ENCODE results near the gene TMEM247.

TMEM247 gene

GRCh38 chr2:46504221-46504620, 24.9 kb downstream of the TMEM247 start:
- no CpG with 5 or more reads among the region's 2 CpGs for WGBS (ENCODE audit: extremely low coverage, insufficient coverage, low lambda C conversion rate)
- Histone ChIP-seq H3K56ac (ENCODE audit: low read length) (no peak overlapping the region), H3K4me3 (ENCODE audit: low read length) (no peak overlapping the region)

GRCh38 chr2:46504685-46505471, 25.5 kb downstream of the TMEM247 start:
- no peak overlapping the region for H3K9ac ChIP-seq (ENCODE audit: low read length)
- H3K79me2 ChIP-seq (ENCODE audit: control insufficient read depth, insufficient read depth, low read length) = no peaks in the 10 kb centered on the region
- H3K4me2 ChIP-seq (ENCODE audit: low read length) = no peak overlapping the region
- H3K36me3 ChIP-seq (ENCODE audit: control insufficient read depth, insufficient read depth, low read length) = no peaks in the 10 kb centered on the region
- peaks cover 6% of the 10 kb centered on the region for H3K4me1 ChIP-seq (ENCODE audit: control insufficient read depth, low read depth, low read length)
- no peak overlapping the region for H3K4me3 ChIP-seq (ENCODE audit: low read length)
- no peak overlapping the region for H2BK120ac ChIP-seq (ENCODE audit: low read depth, low read length)
- H3K79me1 ChIP-seq (ENCODE audit: low read length) = no peaks in the 10 kb centered on the region
- H3K27ac ChIP-seq (ENCODE audit: low read depth, low read length) = no peak overlapping the region
- no peak for DNase-seq
- H2BK5ac ChIP-seq (ENCODE audit: low read length) = no peak overlapping the region
- WGBS (ENCODE audit: extremely low coverage, insufficient coverage, low lambda C conversion rate) = no CpG with 5 or more reads among the region's 8 CpGs
- no peak overlapping the region for H3K4ac ChIP-seq (ENCODE audit: low read depth, low read length)
- H3K23ac ChIP-seq (ENCODE audit: low read length) = no peak overlapping the region
- no peak overlapping the region for H4K5ac ChIP-seq (ENCODE audit: low read length)
- H3K18ac ChIP-seq (ENCODE audit: low read length) = no peak overlapping the region
- no peak overlapping the region for H4K8ac ChIP-seq (ENCODE audit: low read depth, low read length)
- H3K56ac ChIP-seq (ENCODE audit: low read length) = no peak overlapping the region
- H2AK5ac ChIP-seq (ENCODE audit: low read length) = no peak overlapping the region
- no peaks in the 10 kb centered on the region for H3K27me3 ChIP-seq (ENCODE audit: insufficient read depth, low read length, poor library complexity)
- no peak overlapping the region for H2BK15ac ChIP-seq (replicated peaks; ENCODE audit: low read depth)

More at GRCh38 chr2:46504221-46504620, 24.9 kb downstream of the TMEM247 start:
- Histone ChIP-seq H4K5ac (ENCODE audit: low read length) (no peak overlapping the region), H3K9ac (ENCODE audit: low read length) (no peak overlapping the region), H3K79me1 (ENCODE audit: low read length) (no peaks in the 10 kb centered on the region), H3K18ac (ENCODE audit: low read length) (no peak overlapping the region), H4K8ac (ENCODE audit: low read depth, low read length) (no peak overlapping the region), H3K36me3 (ENCODE audit: control insufficient read depth, insufficient read depth, low read length) (no peaks in the 10 kb centered on the region), H3K79me2 (ENCODE audit: control insufficient read depth, insufficient read depth, low read length) (no peaks in the 10 kb centered on the region), H3K4me2 (ENCODE audit: low read length) (no peak overlapping the region), H2BK120ac (ENCODE audit: low read depth, low read length) (no peak overlapping the region), H3K4ac (ENCODE audit: low read depth, low read length) (no peak overlapping the region), H2AK5ac (ENCODE audit: low read length) (no peak overlapping the region), H2BK5ac (ENCODE audit: low read length) (no peak overlapping the region), H3K27ac (ENCODE audit: low read depth, low read length) (no peak overlapping the region), H3K27me3 (ENCODE audit: insufficient read depth, low read length, poor library complexity) (no peaks in the 10 kb centered on the region), H2BK15ac (replicated peaks; ENCODE audit: low read depth) (no peak overlapping the region), H3K23ac (ENCODE audit: low read length) (no peak overlapping the region), H3K4me1 (ENCODE audit: control insufficient read depth, low read depth, low read length) (peaks cover 6% of the 10 kb centered on the region)
- DNase-seq = no peak

- Histone ChIP-seq H2BK15ac (replicated peaks; ENCODE audit: low read depth) (no peak overlapping the region), H3K9ac (ENCODE audit: low read length) (no peak overlapping the region), H2BK5ac (ENCODE audit: low read length) (no peak overlapping the region), H3K36me3 (ENCODE audit: control insufficient read depth, insufficient read depth, low read length) (no peaks in the 10 kb centered on the region), H3K4me2 (ENCODE audit: low read length) (no peak overlapping the region), H3K18ac (ENCODE audit: low read length) (no peak overlapping the region), H4K8ac (ENCODE audit: low read depth, low read length) (no peak overlapping the region), H3K23ac (ENCODE audit: low read length) (no peak overlapping the region), H2BK120ac (ENCODE audit: low read depth, low read length) (no peak overlapping the region), H3K4ac (ENCODE audit: low read depth, low read length) (no peak overlapping the region), H3K27ac (ENCODE audit: low read depth, low read length) (no peak overlapping the region), H3K4me1 (ENCODE audit: control insufficient read depth, low read depth, low read length) (peaks cover 6% of the 10 kb centered on the region), H2AK5ac (ENCODE audit: low read length) (no peak overlapping the region), H3K4me3 (ENCODE audit: low read length) (no peak overlapping the region), H3K79me1 (ENCODE audit: low read length) (no peaks in the 10 kb centered on the region), H3K79me2 (ENCODE audit: control insufficient read depth, insufficient read depth, low read length) (no peaks in the 10 kb centered on the region), H3K27me3 (ENCODE audit: insufficient read depth, low read length, poor library complexity) (no peaks in the 10 kb centered on the region), H3K56ac (ENCODE audit: low read length) (no peak overlapping the region), H4K5ac (ENCODE audit: low read length) (no peak overlapping the region)
- no peak for DNase-seq
- no CpG with 5 or more reads among the region's 3 CpGs for WGBS (ENCODE audit: extremely low coverage, insufficient coverage, low lambda C conversion rate)
These were observed 26.1 kb downstream of the TMEM247 start for GRCh38 chr2:46505472-46505783.

GRCh38 chr2:46506131-46506706, 26.9 kb downstream of the TMEM247 start:
- Histone ChIP-seq H3K4me3 (ENCODE audit: low read length) (no peak overlapping the region), H3K23ac (ENCODE audit: low read length) (no peak overlapping the region), H3K56ac (ENCODE audit: low read length) (no peak overlapping the region), H3K18ac (ENCODE audit: low read length) (no peak overlapping the region), H3K4me1 (ENCODE audit: control insufficient read depth, low read depth, low read length) (peaks cover 6% of the 10 kb centered on the region), H3K9ac (ENCODE audit: low read length) (no peak overlapping the region), H3K79me1 (ENCODE audit: low read length) (no peaks in the 10 kb centered on the region), H4K5ac (ENCODE audit: low read length) (no peak overlapping the region), H3K4ac (ENCODE audit: low read depth, low read length) (no peak overlapping the region), H2BK120ac (ENCODE audit: low read depth, low read length) (no peak overlapping the region), H4K8ac (ENCODE audit: low read depth, low read length) (no peak overlapping the region), H3K27me3 (ENCODE audit: insufficient read depth, low read length, poor library complexity) (no peaks in the 10 kb centered on the region), H3K79me2 (ENCODE audit: control insufficient read depth, insufficient read depth, low read length) (no peaks in the 10 kb centered on the region), H3K36me3 (ENCODE audit: control insufficient read depth, insufficient read depth, low read length) (no peaks in the 10 kb centered on the region), H3K27ac (ENCODE audit: low read depth, low read length) (no peak overlapping the region), H2BK5ac (ENCODE audit: low read length) (no peak overlapping the region), H2AK5ac (ENCODE audit: low read length) (no peak overlapping the region), H2BK15ac (replicated peaks; ENCODE audit: low read depth) (no peak overlapping the region), H3K4me2 (ENCODE audit: low read length) (no peak overlapping the region)
- WGBS (ENCODE audit: extremely low coverage, insufficient coverage, low lambda C conversion rate) = no CpG with 5 or more reads among the region's 6 CpGs
- DNase-seq = peak; percentile 80

- H3K4me2 ChIP-seq (ENCODE audit: low read length) = no peak overlapping the region
- no peak overlapping the region for H3K9ac ChIP-seq (ENCODE audit: low read length)
- H3K18ac ChIP-seq (ENCODE audit: low read length) = no peak overlapping the region
- no peak overlapping the region for H3K23ac ChIP-seq (ENCODE audit: low read length)
- no peak overlapping the region for H2BK15ac ChIP-seq (replicated peaks; ENCODE audit: low read depth)
- no peak overlapping the region for H3K56ac ChIP-seq (ENCODE audit: low read length)
- H4K5ac ChIP-seq (ENCODE audit: low read length) = no peak overlapping the region
- no peaks in the 10 kb centered on the region for H3K79me1 ChIP-seq (ENCODE audit: low read length)
- no peak overlapping the region for H2AK5ac ChIP-seq (ENCODE audit: low read length)
- no CpG with 5 or more reads among the region's 3 CpGs for WGBS (ENCODE audit: extremely low coverage, insufficient coverage, low lambda C conversion rate)
- H4K8ac ChIP-seq (ENCODE audit: low read depth, low read length) = no peak overlapping the region
- no peaks in the 10 kb centered on the region for H3K36me3 ChIP-seq (ENCODE audit: control insufficient read depth, insufficient read depth, low read length)
- peaks cover 6% of the 10 kb centered on the region for H3K4me1 ChIP-seq (ENCODE audit: control insufficient read depth, low read depth, low read length)
- H2BK5ac ChIP-seq (ENCODE audit: low read length) = no peak overlapping the region
- H3K27me3 ChIP-seq (ENCODE audit: insufficient read depth, low read length, poor library complexity) = no peaks in the 10 kb centered on the region
- DNase-seq = no peak
- no peaks in the 10 kb centered on the region for H3K79me2 ChIP-seq (ENCODE audit: control insufficient read depth, insufficient read depth, low read length)
- no peak overlapping the region for H3K27ac ChIP-seq (ENCODE audit: low read depth, low read length)
- H3K4ac ChIP-seq (ENCODE audit: low read depth, low read length) = no peak overlapping the region
- no peak overlapping the region for H3K4me3 ChIP-seq (ENCODE audit: low read length)
- no peak overlapping the region for H2BK120ac ChIP-seq (ENCODE audit: low read depth, low read length)
These were observed 28.9 kb downstream of the TMEM247 start for GRCh38 chr2:46508312-46508711.

- Histone ChIP-seq H3K4me3 (ENCODE audit: low read length) (no peak overlapping the region), H3K27ac (ENCODE audit: low read depth, low read length) (no peak overlapping the region), H3K18ac (ENCODE audit: low read length) (no peak overlapping the region), H4K5ac (ENCODE audit: low read length) (no peak overlapping the region), H3K79me2 (ENCODE audit: control insufficient read depth, insufficient read depth, low read length) (no peaks in the 10 kb centered on the region), H2BK120ac (ENCODE audit: low read depth, low read length) (no peak overlapping the region), H3K56ac (ENCODE audit: low read length) (no peak overlapping the region), H3K4me2 (ENCODE audit: low read length) (no peak overlapping the region), H2BK15ac (replicated peaks; ENCODE audit: low read depth) (no peak overlapping the region), H3K27me3 (ENCODE audit: insufficient read depth, low read length, poor library complexity) (no peaks in the 10 kb centered on the region), H3K4ac (ENCODE audit: low read depth, low read length) (no peak overlapping the region), H3K4me1 (ENCODE audit: control insufficient read depth, low read depth, low read length) (peaks cover 6% of the 10 kb centered on the region), H3K36me3 (ENCODE audit: control insufficient read depth, insufficient read depth, low read length) (no peaks in the 10 kb centered on the region), H3K23ac (ENCODE audit: low read length) (no peak overlapping the region), H3K9ac (ENCODE audit: low read length) (no peak overlapping the region), H4K8ac (ENCODE audit: low read depth, low read length) (no peak overlapping the region), H2AK5ac (ENCODE audit: low read length) (no peak overlapping the region), H2BK5ac (ENCODE audit: low read length) (no peak overlapping the region), H3K79me1 (ENCODE audit: low read length) (no peaks in the 10 kb centered on the region)
- no peak for DNase-seq
- WGBS (ENCODE audit: extremely low coverage, insufficient coverage, low lambda C conversion rate) = no CpG with 5 or more reads among the region's 3 CpGs
These were observed 29.4 kb downstream of the TMEM247 start for GRCh38 chr2:46508759-46509158.

All from mesendoderm (in vitro differentiated cells).